ENCODE measurements around the gene ADAMTS8.

ADAMTS8 gene

GRCh38 chr11:130436171-130436570, 7.8 kb upstream of the ADAMTS8 start:
- DNase-seq, result no peak

GRCh38 chr11:130435671-130436070, 7.3 kb upstream of the ADAMTS8 start:
- no peak for DNase-seq

GRCh38 chr11:130434521-130435223, 6.3 kb upstream of the ADAMTS8 start:
- DNase-seq, result peak; percentile 44

GRCh38 chr11:130433357-130433756, 4.9 kb upstream of the ADAMTS8 start:
- no peak for DNase-seq

- no peak for DNase-seq
Observed at GRCh38 chr11:130431801-130432200, 3.4 kb upstream of the ADAMTS8 start.

- DNase-seq, result no peak
Observed at GRCh38 chr11:130431331-130431773, 2.9 kb upstream of the ADAMTS8 start.

GRCh38 chr11:130429983-130430382, 1.6 kb upstream of the ADAMTS8 start:
- DNase-seq, result no peak

GRCh38 chr11:130429120-130429681, 792 bp upstream of the ADAMTS8 start:
- no peak for DNase-seq

- no peak for DNase-seq
Observed at GRCh38 chr11:130427581-130428315, 661 bp downstream of the ADAMTS8 start.

GRCh38 chr11:130426837-130427341, 1.5 kb downstream of the ADAMTS8 start:
- DNase-seq, result no peak

- no peak for DNase-seq
Observed at GRCh38 chr11:130426223-130426836, 2.1 kb downstream of the ADAMTS8 start.

GRCh38 chr11:130425156-130425555, 3.3 kb downstream of the ADAMTS8 start:
- DNase-seq, result no peak

GRCh38 chr11:130424613-130425140, 3.7 kb downstream of the ADAMTS8 start:
- DNase-seq, result no peak

- DNase-seq, result no peak
Observed at GRCh38 chr11:130423541-130424142, 4.8 kb downstream of the ADAMTS8 start.

GRCh38 chr11:130422251-130422995, 6.0 kb downstream of the ADAMTS8 start:
- DNase-seq, result no peak

- DNase-seq, result no peak
Observed at GRCh38 chr11:130421697-130422096, 6.7 kb downstream of the ADAMTS8 start.

- DNase-seq, result no peak
Observed at GRCh38 chr11:130421199-130421585, 7.2 kb downstream of the ADAMTS8 start.

- no peak for DNase-seq
Observed at GRCh38 chr11:130420478-130421198, 7.8 kb downstream of the ADAMTS8 start.

GRCh38 chr11:130418756-130419155, 9.7 kb downstream of the ADAMTS8 start:
- no peak for DNase-seq

GRCh38 chr11:130418210-130418609, 10.2 kb downstream of the ADAMTS8 start:
- no peak for DNase-seq

GRCh38 chr11:130416906-130417305, 11.5 kb downstream of the ADAMTS8 start:
- DNase-seq, result no peak
